Cardiac fibroblast (primary cell): ENCODE data around the gene C2CD3.

ENCODE experiments used
- DNase-seq, 2 donors: peaks; one replicate each; pipeline versions ENCODE4 v3.0.0 to v3.0.0-alpha.2; 2010; ENCODE audit warnings: low read depth in 2 of 2
- H3K4me3 ChIP-seq, 2 donors: replicated peaks in 1 of 2; 1 replicate in 1 of 2; 2 replicates in 1 of 2; pipeline ENCODE4 v1.5.1; 2011; ENCODE audit warnings: low read depth in 2 of 2, low read length in 2 of 2, mild to moderate bottlenecking in 2 of 2, moderate library complexity in 1 of 2
- CTCF ChIP-seq: IDR thresholded peaks from one replicate; pipeline ENCODE4 v1.5.1; 2011; ENCODE audit warnings: low read depth, mild to moderate bottlenecking, low read length, inconsistent platforms

Gene C2CD3

GRCh38 chr11:74100231-74100630, 70.6 kb downstream of the C2CD3 start:
- H3K4me3 ChIP-seq, result no peak overlapping the region
- TF ChIP-seq CTCF, result no peak
- no peak for DNase-seq

GRCh38 chr11:74097686-74098237, 73.0 kb downstream of the C2CD3 start:
- TF ChIP-seq CTCF, result no peak
- no peak for DNase-seq
- no peak overlapping the region for H3K4me3 ChIP-seq

- no peak overlapping the region for H3K4me3 ChIP-seq
- no peak for TF ChIP-seq CTCF
- DNase-seq, result no peak
These were observed 76.4 kb downstream of the C2CD3 start for GRCh38 chr11:74094393-74094792.

GRCh38 chr11:74092425-74092824, 78.4 kb downstream of the C2CD3 start:
- no peak for DNase-seq
- H3K4me3 ChIP-seq, result no peak overlapping the region
- TF ChIP-seq CTCF, result no peak

- no peak for TF ChIP-seq CTCF
- DNase-seq, result no peak
These were observed 79.3 kb downstream of the C2CD3 start for GRCh38 chr11:74091549-74091948.

GRCh38 chr11:74090701-74091100, 80.1 kb downstream of the C2CD3 start:
- no peak overlapping the region for H3K4me3 ChIP-seq
- TF ChIP-seq CTCF, result peak; percentile 8
- peak; percentile 10 to 31 for DNase-seq

More at GRCh38 chr11:74091549-74091948, 79.3 kb downstream of the C2CD3 start:
- no peak overlapping the region for H3K4me3 ChIP-seq
